Measurements from ENCODE around the gene NEURL1B.

Gene NEURL1B

DNA sequence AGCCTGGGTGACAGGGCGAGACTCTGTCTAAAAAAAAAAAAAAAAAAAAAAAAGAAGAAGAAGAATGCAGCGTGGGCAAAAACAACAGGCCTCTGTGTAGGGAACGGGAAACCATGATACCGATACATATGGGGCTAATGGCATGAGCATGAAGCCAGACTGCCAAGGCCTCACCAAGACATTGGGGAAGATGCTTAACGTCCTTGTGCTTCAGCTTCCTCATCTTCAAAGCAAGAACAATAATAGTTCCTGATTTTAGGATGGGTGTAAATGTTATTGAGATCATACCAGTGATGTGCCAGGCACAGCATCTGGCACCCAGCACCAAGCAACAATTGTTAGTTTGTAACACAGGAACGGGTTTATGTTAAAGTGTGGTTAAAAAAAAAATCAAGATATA lies 51.4 kb downstream of the NEURL1B start:
- DNase-seq (ENCODE audit: low spot score): no peak
- in situ Hi-C loops (cut with MboI; ENCODE audit: low pct_unique_long_range_greater_than_20kb, low sequenced_read_pairs, unreplicated experiment): loop anchor here (5.0 kb wide), 1 partner anchor 215 kb away; no protein-coding TSS in a partner anchor
- TF ChIP-seq, protein P1, sequence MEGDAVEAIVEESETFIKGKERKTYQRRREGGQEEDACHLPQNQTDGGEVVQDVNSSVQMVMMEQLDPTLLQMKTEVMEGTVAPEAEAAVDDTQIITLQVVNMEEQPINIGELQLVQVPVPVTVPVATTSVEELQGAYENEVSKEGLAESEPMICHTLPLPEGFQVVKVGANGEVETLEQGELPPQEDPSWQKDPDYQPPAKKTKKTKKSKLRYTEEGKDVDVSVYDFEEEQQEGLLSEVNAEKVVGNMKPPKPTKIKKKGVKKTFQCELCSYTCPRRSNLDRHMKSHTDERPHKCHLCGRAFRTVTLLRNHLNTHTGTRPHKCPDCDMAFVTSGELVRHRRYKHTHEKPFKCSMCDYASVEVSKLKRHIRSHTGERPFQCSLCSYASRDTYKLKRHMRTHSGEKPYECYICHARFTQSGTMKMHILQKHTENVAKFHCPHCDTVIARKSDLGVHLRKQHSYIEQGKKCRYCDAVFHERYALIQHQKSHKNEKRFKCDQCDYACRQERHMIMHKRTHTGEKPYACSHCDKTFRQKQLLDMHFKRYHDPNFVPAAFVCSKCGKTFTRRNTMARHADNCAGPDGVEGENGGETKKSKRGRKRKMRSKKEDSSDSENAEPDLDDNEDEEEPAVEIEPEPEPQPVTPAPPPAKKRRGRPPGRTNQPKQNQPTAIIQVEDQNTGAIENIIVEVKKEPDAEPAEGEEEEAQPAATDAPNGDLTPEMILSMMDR (IDR thresholded peaks at IDR 0.05; ENCODE audit: extremely low read depth, insufficient read depth, missing control alignments): no peak

DNA sequence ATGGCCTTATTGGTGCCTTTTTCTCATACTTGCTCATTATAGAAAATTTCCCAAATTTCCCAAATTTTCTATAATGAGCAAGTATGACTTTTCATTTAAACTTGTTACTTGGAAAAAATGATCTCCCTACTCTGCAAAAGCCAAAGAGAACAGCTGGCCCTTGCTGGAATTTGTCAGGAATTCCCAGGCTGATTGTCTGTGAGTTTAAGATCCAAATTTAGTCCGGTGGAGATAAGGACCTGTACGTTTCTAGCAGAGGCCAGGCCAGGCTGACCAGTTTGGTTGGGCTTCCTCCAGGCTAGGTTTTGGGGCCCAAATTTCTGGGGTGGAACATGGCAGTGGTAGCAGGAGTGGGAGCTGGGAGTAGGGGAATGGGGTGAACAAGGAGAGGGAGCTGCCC lies 51.9 kb downstream of the NEURL1B start:
- no peak for DNase-seq (ENCODE audit: low spot score)
- TF ChIP-seq, protein P1 (IDR thresholded peaks at IDR 0.05; ENCODE audit: extremely low read depth, insufficient read depth, missing control alignments): no peak
- in situ Hi-C loops (cut with MboI; ENCODE audit: low pct_unique_long_range_greater_than_20kb, low sequenced_read_pairs, unreplicated experiment): loop anchor here (5.0 kb wide), 1 partner anchor 216 kb away; no protein-coding TSS in a partner anchor

DNA sequence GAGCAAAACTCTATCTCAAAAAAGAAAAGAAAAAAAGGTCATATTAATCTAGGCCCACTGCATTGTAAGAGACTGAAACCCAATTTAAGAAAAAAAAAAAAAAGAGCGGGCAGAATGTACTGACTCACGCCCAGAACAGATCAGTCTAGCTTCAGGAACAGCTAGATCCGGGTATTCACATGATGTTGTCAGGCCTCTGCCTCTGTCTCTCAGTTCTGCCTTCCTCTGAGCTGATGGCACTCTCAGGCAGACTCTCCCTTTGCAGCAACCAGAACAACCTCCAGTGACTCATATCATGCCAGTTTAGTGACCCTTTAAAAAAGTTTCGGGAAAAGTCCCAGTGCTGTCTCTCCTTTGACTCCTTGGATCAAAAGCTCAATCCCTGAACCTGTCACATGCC lies 53.0 kb downstream of the NEURL1B start:
- DNase-seq (ENCODE audit: low spot score): no peak
- TF ChIP-seq, protein P1 (IDR thresholded peaks at IDR 0.05; ENCODE audit: extremely low read depth, insufficient read depth, missing control alignments): no peak
- in situ Hi-C loops (cut with MboI; ENCODE audit: low pct_unique_long_range_greater_than_20kb, low sequenced_read_pairs, unreplicated experiment): loop anchor here (5.0 kb wide), 1 partner anchor 217 kb away; no protein-coding TSS in a partner anchor

DNA sequence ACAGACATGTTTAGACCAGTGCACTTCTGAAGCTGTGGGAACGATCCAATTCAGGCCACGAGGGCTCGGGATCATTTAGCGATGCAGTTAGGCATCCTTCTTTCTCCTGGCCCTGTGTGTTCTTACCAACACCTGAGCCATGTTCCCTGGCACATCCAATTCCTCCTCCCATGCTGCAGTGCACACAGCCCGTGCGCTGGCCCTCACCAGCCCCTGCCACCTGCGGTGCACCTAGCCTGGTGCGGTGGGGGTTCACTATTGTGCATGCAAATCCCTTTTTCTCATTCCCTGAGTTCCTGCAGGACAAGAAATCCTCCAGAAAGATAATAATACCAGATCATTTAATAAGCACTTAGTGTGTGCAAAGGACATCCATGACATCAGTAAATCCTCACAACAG lies 53.5 kb downstream of the NEURL1B start:
- DNase-seq (ENCODE audit: low spot score): no peak
- TF ChIP-seq, protein P1 (IDR thresholded peaks at IDR 0.05; ENCODE audit: extremely low read depth, insufficient read depth, missing control alignments): no peak
- in situ Hi-C loops (cut with MboI; ENCODE audit: low pct_unique_long_range_greater_than_20kb, low sequenced_read_pairs, unreplicated experiment): loop anchor here (5.0 kb wide), 1 partner anchor 217 kb away; no protein-coding TSS in a partner anchor

DNA sequence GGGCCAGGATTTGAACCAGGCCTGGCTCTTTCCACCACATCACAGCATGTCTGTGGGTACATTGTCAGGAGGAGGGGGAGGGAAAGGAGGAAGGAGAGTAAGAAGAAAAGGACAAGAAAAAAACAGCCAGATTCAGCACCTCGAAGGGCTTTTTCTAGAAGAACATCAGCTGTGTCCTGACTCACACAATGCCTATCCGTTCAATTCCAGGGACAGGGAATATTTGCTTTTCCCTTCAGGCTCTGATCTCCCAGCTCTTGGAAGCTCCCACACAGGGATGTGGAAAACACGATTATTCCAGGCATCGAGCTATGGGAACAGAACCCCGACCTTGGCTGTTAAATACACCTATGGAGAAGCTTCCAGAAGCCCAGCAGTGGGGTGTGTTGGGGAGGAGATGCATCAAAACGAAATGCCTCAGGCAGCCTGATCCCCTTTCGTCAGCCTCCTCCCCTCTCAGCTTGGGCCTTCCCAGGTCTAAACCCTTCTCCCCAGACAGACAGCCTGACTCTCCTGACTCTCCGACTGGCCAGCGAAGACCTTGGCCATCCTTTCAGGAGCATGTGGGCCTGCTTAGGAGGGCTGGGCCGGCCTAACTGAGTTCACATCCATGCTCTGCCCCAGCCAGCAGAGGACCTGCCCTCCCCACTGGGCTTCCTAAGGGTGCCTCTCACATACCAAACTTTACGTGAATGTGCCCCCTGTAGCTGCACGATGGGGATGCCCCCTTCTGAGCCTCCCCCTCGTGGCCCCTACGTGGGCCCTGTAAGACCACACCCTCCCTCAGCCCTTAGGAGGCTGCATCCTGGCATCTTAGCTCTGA lies 54.4 kb downstream of the NEURL1B start:
- TF ChIP-seq, protein P1 (IDR thresholded peaks at IDR 0.05; ENCODE audit: extremely low read depth, insufficient read depth, missing control alignments): no peak
- in situ Hi-C loops (cut with MboI; ENCODE audit: low pct_unique_long_range_greater_than_20kb, low sequenced_read_pairs, unreplicated experiment): no loop called here
- DNase-seq (ENCODE audit: low spot score): no peak

DNA sequence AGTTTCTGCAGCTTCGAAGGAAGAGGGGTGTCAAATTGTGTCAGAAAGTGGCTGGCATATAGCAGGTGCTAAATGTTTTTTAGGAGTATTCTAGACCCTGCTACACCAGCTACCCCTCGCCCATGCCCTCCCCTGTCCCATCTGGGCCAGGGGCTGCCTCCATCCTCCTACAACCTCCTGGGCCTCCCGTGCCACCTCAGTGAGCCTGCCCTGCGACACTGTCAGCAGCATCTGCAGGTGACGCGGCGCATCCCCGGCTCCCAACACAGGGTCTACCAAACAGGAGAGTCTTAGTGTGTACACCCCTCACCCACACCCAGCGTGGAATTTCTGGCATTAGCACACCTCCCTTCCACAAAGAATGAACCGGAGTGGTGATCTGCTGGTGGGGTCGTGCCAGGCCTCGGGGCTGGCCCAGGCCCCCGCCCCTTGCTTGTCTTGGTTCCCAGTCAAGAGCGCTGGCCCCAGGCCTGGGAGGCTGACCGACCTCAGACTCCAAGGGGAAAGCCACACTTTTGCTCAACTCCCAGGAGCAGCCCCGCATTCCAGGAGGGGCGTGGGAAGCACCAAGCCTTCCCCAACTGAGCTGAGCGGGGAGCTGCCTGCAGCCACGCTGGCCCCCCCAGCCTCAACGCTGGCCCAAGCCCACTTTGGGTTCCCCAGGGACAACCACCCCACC lies 55.2 kb downstream of the NEURL1B start:
- in situ Hi-C loops (cut with MboI; ENCODE audit: low pct_unique_long_range_greater_than_20kb, low sequenced_read_pairs, unreplicated experiment): no loop called here
- TF ChIP-seq, protein P1 (IDR thresholded peaks at IDR 0.05; ENCODE audit: extremely low read depth, insufficient read depth, missing control alignments): no peak
- no peak for DNase-seq (ENCODE audit: low spot score)
